Activated T-cell treated with anti-CD3 and anti-CD28 coated beads, Interleukin-2, amount 50 U/mL, for 48 hours (primary cell): Measurements from ENCODE around the gene EXOSC10.
A peak's percentile ranks its signal among the peaks of the same experiment; 100 is the strongest.
"Not testable (repeated sequence)": the region's sequence is repeated elsewhere in the genome, so short reads cannot be mapped to it uniquely, and the experiment has no call there.

ENCODE experiments used
- DNase-seq, 2 experiments: peaks; one replicate each; pipeline ENCODE4 v3.0.0-alpha.2; 2020

EXOSC10 gene

DNA sequence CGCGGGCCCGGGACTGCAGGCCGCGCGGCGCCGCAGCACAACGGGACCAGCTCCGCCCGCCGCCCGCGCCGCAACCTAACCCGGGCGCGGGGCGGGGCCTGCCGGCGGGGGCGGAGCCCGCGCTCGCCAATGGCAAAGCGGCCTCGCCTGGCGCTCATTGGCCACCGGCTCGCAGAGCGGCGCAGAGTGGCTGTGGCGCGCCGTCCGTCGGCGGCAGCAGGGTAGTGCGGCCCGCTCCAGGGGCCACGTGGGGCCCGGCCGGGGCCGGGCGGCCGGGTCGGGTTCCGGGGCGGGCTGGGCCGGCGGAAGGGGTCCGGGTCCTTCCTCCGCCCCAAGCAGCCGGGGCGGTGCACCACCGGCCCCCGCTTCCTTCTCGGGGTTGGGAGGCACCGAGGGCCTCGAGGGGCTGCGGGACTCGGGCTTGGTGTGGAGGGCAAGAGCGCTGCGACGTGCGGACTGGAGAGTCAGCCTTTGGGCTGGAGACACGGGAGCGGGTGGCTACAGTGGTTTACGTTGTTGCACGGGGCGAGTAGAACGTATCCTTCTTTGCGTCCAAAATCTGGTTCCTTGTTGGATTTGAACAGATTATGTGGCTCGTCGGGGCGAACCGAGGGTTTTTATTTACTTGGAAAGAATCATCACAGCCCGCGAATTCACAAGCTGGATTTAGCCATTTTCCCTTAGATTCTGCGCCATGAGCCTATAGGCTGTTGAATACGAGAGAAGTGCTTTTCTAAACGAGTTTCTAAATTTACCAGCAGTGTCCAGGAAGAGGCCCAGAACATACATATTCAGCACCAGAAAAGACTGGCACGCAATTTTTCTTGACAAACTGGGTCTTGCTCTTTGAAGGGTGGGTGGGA, 39.5 kb downstream of the EXOSC10 start, which contains the start of gene SRM:
Gene SRM (minus strand): TSS at position 51 of the 863 bp plus-strand sequence. CDS start 75 bp downstream, outside the sequence.
- peak; percentile 91 to 95 for DNase-seq

- peak in 1 of 2 experiments; percentile 42 for DNase-seq
Measured at GRCh38 chr1:11059155-11059967, 40.3 kb downstream of the EXOSC10 start.

GRCh38 chr1:11058595-11059154, 41.0 kb downstream of the EXOSC10 start:
- DNase-seq, result no peak

DNA sequence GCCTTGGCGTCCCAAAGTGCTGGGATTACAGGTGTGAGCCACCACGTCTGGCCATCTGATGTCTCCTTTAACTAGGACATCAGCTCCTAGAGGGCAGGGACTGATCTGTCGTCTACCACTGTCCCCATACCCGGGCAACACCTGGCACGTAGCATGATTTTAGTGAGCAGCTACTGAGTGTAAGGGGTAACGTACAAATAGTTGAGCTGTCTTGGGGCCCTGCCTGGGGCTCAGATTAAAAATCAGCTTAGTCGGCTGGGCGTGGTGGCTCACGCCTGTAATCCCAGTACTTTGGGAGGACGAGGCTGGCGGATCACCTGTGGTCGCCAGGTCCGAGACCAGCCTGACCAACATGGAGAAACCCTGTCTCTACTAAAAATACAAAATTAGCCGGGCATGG, 41.6 kb downstream of the EXOSC10 start:
- DNase-seq, result no peak

DNA sequence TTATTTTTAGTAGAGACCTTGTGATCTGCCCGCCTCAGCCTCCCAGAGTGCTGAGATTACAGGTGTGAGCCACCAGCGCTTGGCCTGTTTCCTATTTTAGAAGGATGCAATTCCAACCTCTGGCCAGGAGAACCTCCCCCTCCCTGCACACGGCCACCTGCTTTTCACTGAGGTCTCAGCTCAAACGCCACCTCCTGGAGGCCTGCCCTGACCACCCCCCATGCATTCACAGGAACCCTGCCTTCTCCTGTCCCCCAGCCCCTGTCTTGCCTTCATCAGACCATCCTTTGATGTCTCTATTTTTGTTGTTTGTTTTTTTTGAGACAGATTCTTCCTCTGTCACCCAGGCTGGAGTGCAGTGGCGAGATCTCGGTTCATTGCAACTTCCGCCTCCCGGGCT, 42.2 kb downstream of the EXOSC10 start:
- no peak for DNase-seq

GRCh38 chr1:11056504-11056903, 43.2 kb downstream of the EXOSC10 start:
- no peak for DNase-seq

- DNase-seq, result no peak
Measured at GRCh38 chr1:11055676-11056075, 44.0 kb downstream of the EXOSC10 start.

- DNase-seq, result no peak
Measured at GRCh38 chr1:11054666-11055065, 45.0 kb downstream of the EXOSC10 start.

GRCh38 chr1:11054181-11054580, 45.5 kb downstream of the EXOSC10 start:
- no peak for DNase-seq

GRCh38 chr1:11053758-11054137, 45.9 kb downstream of the EXOSC10 start:
- DNase-seq, result peak in 1 of 2 experiments; percentile 49

- peak in 1 of 2 experiments; percentile 35 for DNase-seq
Measured at GRCh38 chr1:11052839-11053757, 46.6 kb downstream of the EXOSC10 start.

GRCh38 chr1:11051781-11052511, 47.7 kb downstream of the EXOSC10 start:
- no peak for DNase-seq

- not testable (repeated sequence) for DNase-seq
Measured at GRCh38 chr1:11051121-11051520, 48.5 kb downstream of the EXOSC10 start.

GRCh38 chr1:11046625-11047365, 52.9 kb downstream of the EXOSC10 start, which contains the start of gene MASP2:
Gene MASP2, minus strand, starts transcription at chr1:11047239. Its CDS starts 32 bp downstream, at chr1:11047207.
- DNase-seq, result no peak

GRCh38 chr1:11046270-11046566, 53.5 kb downstream of the EXOSC10 start:
- DNase-seq, result no peak

DNA sequence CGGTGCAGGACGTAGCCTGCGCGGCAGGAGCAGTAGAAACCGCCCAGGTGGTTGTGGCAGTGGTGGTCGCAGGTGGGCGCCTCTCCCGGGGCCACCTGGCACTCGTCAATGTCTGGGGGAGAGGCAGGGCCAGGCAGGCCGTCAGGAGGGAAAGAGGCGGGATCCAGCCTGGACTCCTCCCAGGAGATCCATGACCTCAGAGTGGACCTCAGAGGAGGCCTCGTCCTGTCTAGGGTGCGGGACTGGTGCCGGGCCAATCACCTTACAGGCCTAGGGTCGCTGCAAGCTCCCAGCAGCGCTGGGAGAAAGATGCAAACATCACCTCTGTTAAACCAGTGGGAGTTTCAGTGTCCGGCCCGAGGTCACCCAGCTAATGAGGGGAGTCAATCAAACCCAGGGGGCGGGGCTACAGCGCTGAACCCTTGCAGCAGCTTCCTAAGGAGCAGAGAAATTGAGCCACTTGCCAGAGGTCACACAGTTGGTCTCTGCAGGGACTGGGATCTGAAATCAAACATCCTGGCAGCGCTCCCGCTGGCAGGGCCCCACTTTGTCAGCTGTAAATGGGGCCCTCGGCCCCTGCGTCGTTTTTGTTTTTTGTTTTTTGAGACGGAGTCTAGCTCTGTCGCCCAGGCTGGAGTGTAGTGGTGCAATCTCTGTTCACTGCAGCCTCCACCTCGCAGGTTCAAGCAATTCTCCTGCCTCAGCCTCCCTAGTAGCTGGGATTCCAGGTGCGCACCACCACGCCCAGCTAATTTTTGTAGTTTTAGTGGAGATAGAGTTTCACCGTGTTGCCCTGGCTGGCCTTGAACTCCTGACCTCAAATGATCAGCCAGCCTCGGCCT, 54.0 kb downstream of the EXOSC10 start:
- no peak for DNase-seq

- DNase-seq, result no peak
Measured at GRCh38 chr1:11044849-11045427, 54.7 kb downstream of the EXOSC10 start.

GRCh38 chr1:11044086-11044848, 55.4 kb downstream of the EXOSC10 start:
- DNase-seq, result no peak
